ENCODE data around the gene AGAP1.

The AGAP1 gene

GRCh38 chr2:235727174-235727573 is 233.3 kb downstream of the AGAP1 start:
- no peak for DNase-seq (ENCODE audit: low read depth)
- no peak overlapping the region for H3K4me3 ChIP-seq (ENCODE audit: low read depth, low read length)
- no peak for TF ChIP-seq CTCF (IDR thresholded peaks at IDR 0.05; ENCODE audit: low read depth, low read length, missing control alignments)

- TF ChIP-seq CTCF (IDR thresholded peaks at IDR 0.05; ENCODE audit: low read depth, low read length, missing control alignments) = no peak
- no peak for DNase-seq (ENCODE audit: low read depth)
Observed at GRCh38 chr2:235727891-235728799, 234.3 kb downstream of the AGAP1 start.

DNA sequence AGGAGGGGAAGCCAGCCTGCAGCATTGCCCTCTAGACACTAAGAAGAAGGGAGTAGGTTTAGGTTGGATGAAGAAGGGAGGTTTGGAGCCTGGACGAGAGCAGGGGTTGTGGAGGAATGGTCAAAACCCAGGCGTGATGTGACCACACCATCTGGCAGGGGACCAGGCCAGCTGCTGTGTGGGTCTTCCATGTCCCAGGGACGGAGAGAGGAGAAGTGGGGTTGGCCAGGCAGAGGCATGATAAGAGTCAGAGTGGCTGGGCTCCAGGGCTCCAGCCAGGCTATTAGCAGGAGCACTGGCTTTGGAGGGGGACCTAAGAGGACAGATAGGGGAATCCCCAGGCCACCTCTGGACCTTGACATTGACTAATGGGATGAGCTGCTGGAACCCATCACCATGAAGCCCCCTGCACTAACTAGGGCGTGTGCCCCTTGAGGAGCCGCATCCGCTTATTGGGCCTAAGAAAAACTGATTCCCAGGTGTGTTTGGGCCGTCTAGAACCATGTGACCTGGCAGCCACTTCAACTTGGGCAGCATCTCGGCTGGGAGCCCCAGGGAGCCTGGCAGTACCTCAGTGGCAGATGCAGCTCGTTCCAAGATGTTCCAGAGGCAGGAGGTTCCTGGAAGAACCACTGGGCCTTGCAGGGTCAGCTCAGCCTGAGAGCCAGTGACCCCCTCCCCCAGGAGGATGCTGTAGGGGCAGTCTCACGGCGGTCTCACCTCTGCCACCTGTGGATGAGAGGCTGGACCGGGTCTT is 235.1 kb downstream of the AGAP1 start:
- no peak for DNase-seq (ENCODE audit: low read depth)
- H3K4me3 ChIP-seq (ENCODE audit: low read depth, low read length) = no peak overlapping the region
- TF ChIP-seq CTCF (IDR thresholded peaks at IDR 0.05; ENCODE audit: low read depth, low read length, missing control alignments) = no peak

More at GRCh38 chr2:235727891-235728799, 234.3 kb downstream of the AGAP1 start:
- H3K4me3 ChIP-seq (ENCODE audit: low read depth, low read length) = no peak overlapping the region

DNA sequence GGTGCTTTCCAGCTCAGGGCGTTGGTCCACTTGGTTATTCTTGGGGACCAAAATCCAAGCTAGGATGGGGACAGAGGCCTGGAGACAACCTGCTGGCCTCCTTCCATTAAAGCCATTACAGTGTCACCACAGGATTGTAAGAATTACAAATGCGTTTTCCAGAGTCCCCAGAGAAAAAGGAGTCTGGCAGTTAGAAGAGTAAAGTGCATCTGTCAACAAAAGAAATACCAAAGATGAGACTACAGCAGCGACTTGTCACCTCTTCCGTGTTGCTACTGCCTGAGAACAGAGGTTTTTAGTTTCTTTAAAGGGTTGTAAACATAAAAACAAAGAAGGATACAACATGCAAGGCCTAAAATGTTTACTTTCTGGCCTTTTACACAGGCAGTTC is 235.7 kb downstream of the AGAP1 start:
- no peak for DNase-seq (ENCODE audit: low read depth)
- no peak overlapping the region for H3K4me3 ChIP-seq (ENCODE audit: low read depth, low read length)
- TF ChIP-seq CTCF (IDR thresholded peaks at IDR 0.05; ENCODE audit: low read depth, low read length, missing control alignments) = no peak

GRCh38 chr2:235730115-235730514 is 236.3 kb downstream of the AGAP1 start:
- no peak for TF ChIP-seq CTCF (IDR thresholded peaks at IDR 0.05; ENCODE audit: low read depth, low read length, missing control alignments)
- no peak for DNase-seq (ENCODE audit: low read depth)

DNA sequence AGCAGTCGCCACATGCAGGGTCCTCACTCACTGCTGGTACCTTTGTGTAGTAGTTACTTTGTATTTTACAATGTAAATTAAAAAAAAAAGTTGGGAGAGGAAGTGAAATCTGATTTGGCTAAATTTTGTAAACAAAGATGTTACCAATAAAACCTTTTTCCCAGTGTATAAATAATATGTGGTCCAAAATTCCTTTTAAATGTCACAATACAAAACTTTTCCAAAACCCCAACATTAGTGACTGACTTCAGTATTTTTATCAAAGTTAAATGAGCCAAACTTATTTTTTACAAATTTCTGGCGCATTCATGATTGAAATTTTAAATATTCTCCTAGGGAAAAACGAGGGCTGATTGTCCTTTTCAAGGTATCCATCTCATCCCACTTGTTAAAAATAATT is 239.9 kb downstream of the AGAP1 start:
- no peak overlapping the region for H3K4me3 ChIP-seq (ENCODE audit: low read depth, low read length)
- TF ChIP-seq CTCF (IDR thresholded peaks at IDR 0.05; ENCODE audit: low read depth, low read length, missing control alignments) = no peak
- DNase-seq (ENCODE audit: low read depth) = no peak

More at GRCh38 chr2:235730115-235730514, 236.3 kb downstream of the AGAP1 start:
- no peak overlapping the region for H3K4me3 ChIP-seq (ENCODE audit: low read depth, low read length)

Data from GM12864 (cell line).